HG02852 (cell line): ENCODE results near the gene FBXO21.
"Not testable (repeated sequence)": the region's sequence is repeated elsewhere in the genome, so short reads cannot be mapped to it uniquely, and the experiment has no call there.

Experiments used
- ATAC-seq: cut with Tn5 transposase; IDR thresholded peaks from one replicate; pipeline ENCODE4 v1.9.1; 2021; ENCODE audit warnings: mild to moderate bottlenecking, moderate library complexity; ENCODE audit not compliant: unreplicated experiment

FBXO21 gene

DNA sequence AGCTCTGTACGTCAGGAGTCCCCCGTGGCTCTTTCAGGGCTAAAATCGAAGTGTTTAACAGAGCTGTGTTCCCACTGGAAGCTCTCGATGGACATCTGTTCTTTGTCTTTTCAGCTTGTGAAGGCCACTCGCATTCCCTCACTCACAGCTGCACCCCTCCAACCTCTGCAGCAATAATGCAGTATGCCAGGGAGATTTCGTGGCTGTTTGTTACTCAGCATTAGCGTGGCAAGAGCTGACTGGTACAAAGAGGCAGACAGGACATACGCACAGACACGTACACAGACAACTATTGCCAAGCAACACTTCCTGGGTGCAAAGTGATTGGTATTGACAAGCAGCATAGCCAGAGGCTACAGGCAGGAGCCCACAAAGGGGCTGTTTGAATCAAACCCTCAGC is 11.8 kb upstream of the FBXO21 start:
- ATAC-seq = no peak

DNA sequence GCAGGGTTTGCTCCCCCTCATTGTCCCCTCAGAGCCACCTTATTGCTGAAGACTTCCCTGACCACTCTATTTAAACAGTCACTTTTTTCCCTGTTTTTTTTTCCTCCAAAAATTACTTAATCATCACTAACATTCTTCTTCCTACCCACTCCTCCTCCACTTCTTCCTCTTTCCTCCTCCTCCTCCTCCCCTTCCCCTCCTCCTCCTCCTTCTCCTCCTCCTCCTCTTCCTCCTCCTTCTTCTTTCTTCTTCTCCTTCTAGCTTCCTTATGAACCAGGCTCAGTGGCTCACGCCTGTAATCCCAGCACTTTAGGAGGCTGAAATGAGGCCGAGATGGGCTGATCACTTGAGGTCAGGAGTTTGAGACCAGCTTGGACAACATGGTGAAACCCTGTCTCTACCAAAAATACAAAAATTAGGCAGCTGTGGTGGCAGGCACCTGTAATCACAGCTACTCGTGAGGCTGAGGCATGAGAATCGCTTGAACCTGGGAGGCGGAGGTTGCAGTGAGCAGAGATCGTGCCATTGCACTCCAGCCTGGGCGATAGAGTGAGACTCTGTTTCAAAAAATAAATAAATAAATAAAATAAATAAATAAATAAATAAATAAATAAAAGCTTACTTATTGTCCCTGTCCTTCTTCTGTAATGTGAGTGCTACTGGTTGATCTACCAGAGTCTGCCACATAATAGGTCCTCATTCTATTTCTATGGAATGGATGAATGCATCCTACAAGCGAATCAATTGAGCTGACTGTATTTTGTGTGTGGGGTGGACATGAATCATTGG is 9.9 kb upstream of the FBXO21 start:
- ATAC-seq = not testable (repeated sequence)

GRCh38 chr12:117196334-117196733 is 6.1 kb upstream of the FBXO21 start:
- ATAC-seq = not testable (repeated sequence)

DNA sequence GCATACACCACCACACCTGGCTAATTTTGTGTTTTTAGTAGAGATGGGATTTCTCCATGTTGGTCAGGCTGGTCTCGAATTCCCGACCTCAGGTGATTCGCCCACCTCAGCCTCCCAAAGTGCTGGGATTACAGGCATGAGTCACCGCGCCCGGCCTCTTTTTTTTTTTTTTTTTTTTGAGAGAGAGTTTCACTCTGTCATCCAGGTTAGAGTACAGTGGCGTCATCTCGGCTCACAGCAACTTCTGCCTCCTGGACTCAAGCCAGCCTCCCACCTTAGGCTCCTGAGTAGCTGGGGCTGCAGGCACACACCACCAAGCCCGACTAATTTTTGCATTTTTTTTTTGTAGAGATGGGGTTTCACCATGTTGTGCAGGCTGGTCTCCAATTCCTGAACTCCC is 4.8 kb upstream of the FBXO21 start:
- not testable (repeated sequence) for ATAC-seq

GRCh38 chr12:117193903-117194302 is 3.6 kb upstream of the FBXO21 start:
- no peak for ATAC-seq

DNA sequence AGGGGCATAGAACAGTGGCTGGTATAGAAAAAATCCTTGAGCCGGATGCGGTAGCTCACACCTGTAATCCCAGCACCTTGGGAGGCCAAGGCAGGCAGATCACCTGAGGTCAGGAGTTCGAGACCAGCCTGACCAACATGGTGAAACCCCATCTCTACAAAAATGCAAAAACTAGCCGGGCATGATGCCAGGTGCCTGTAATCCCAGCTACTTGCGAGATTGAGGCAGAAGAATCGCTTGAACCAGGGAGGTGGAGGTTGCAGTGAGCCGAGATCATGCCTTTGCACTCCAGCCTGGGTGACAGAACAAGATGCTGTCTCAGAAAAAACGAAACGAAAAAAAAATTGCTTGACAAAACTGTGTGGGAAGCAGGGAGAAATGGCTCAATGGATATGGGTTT is 2.3 kb upstream of the FBXO21 start:
- not testable (repeated sequence) for ATAC-seq

- ATAC-seq = no peak
Observed at GRCh38 chr12:117192057-117192456, 1.8 kb upstream of the FBXO21 start.

GRCh38 chr12:117189725-117190209 is 503 bp downstream of the FBXO21 start:
- ATAC-seq = peak; percentile 38

- no peak for ATAC-seq
Observed at GRCh38 chr12:117188961-117189724, 1.1 kb downstream of the FBXO21 start.

DNA sequence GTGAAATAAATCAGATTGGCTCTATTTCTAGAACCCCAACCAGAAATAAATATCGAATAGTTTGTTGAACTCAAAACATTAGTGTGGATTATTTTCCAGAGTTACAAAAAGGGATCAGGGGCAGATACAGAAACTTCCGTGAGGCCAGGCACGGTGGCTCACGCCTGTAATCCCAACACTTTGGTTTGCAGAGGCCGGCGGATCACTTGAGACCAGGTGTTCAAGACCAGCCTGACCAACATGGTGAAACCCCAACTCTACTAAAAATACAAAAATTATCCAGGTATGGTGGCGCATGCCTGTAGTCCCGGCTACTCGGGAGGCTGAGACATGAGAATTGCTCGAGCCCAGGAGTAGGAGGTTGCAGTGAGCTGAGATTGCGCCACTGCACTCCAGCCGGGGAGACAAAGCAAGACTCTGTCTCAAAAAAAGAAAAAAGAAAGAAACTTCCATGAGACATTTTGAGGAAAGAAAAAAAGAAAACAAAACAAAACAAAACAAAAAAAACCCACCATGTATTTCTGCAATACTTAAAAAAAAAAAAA is 2.1 kb downstream of the FBXO21 start:
- no peak for ATAC-seq

DNA sequence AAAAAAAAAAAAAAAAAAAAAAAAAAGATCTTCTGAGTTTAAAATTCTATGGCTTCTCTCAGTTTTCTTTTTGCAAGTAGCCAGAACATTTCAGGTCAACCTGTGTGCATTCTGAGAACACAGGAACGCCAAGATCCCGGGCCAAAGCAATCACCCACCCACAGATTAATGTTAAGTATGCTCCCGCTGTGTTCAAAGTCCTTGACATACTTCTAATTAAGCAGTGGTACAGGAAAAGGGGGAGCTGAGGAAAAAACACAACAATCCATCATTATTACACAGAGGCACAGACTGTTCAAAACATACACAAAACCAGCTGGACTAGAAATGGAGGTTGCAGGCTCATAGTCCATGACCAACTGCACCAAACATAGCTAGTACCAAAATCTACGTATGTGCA is 2.8 kb downstream of the FBXO21 start:
- no peak for ATAC-seq

DNA sequence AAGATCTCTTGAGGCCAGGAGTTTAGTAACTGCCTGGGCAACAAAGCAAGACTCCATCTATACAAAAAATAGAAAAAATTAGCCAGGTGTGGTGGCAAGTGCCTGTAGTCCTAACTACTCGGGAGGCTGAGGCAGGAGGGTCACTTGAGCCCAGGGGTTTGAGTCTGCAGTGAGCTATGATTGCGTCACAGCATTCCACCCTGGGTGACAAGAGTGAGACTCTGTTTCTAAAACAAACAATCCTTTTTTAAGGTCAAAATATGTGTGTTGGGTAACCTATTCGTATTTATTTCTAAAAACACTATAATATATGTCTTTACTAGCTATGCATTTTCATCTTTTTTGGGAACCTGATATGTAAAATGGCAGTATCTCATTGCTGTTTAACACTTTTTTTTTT is 7.4 kb downstream of the FBXO21 start:
- ATAC-seq = no peak

GRCh38 chr12:117181468-117181843 is 8.8 kb downstream of the FBXO21 start:
- not testable (repeated sequence) for ATAC-seq

GRCh38 chr12:117180758-117181467 is 9.4 kb downstream of the FBXO21 start:
- no peak for ATAC-seq

DNA sequence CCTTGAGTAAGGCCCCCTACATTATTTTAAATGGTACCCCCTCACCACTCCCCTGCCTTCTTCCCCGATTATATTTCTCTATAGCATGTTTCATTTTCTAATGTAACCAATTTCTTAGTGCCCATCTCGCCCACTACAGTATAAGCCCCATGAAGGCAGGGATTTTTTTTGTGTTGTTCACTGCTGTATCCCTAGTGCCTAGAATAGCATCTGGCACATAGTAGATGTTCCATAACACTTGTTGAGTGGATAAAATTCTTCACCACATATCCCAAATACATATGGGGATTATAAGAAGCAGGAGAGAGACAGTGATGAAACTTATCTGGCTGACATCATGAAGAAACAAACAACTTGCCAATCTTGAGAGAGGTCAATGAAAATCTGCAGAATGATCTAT is 11.5 kb downstream of the FBXO21 start:
- ATAC-seq = no peak

DNA sequence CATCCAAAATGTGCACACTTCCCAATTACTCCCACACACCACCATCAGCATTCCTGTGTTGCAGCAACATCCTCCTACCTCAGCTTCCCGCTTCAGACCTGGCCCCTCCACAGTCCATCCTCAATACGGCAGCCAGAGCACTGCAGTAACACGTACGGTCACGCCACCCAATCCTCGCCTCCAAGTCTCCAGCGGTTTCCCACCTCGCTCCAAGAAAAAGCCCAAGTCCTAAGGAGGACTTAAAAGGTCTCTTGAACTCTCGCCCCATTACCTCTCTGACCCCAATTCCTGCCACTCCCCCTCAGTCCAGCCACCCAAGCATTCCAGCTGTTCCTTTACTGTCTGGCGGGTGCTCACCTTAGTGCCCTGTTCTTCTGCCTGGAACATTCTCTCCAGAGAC is 12.0 kb downstream of the FBXO21 start:
- ATAC-seq = no peak

DNA sequence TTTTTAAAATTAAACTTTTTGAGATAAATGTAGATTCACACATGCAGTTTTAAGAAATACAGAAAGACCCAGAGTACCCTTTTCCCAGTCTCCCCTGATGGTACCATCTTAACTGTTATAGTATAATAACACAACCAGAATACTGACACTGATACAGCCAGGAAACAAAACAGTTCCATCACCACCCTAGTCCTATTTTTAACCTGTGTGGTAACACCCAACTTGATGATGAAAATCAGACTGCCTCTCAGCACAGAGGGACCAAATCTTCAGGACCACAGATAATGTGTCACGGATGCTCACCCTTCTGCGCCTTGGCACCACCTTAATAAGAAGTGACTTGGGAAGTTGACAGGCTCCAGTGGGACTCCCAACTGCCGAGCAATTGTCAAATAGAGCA is 18.1 kb downstream of the FBXO21 start:
- no peak for ATAC-seq

DNA sequence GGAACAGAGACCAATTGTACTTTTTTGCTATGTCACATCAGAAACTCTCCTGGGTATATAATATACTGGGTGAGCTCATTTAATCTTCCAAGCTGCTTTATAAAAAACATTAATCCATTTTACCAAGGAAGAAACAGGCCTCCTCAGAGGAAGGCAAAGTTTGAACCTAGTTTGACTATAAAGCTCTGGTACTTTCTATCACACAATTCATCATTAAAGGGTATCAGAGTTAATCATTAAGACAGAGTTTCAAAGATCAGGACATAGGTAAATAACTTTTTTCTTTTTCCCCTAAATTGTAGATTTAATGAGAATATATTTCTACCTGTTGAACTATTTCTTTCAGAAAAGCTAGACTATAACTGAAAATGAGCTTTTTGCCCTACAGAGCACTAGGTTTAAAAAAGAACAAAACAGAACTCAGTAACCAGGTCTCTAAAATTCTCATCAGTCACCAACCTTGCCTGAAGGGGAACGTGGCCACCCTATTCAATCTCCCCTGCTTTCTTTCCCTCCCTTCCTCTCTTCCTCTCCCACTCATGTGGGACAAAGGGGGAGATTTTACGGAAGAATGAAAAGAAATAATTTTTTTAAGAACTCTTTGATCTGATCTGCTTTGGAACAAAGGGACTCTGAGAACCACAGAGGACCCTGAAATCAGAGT is 18.6 kb downstream of the FBXO21 start:
- no peak for ATAC-seq

- ATAC-seq = no peak
Observed at GRCh38 chr12:117169548-117169947, 20.7 kb downstream of the FBXO21 start.

DNA sequence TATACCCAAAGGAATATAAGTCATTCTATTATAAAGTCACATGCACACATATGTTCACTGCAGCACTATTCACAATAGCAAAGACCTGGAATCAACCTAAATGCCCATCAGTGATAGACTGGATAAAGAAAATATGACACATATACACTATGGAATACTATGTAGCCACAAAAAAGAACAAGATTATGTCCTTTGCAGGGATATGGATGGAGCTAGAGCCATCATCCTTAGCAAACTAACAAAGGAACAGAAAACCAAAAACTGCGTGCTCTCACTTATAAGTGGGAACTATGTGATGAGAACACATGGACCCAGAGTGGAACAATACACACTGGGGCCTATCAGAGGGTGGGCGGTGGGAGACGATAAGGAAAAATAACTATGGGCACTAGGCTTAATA is 21.3 kb downstream of the FBXO21 start:
- ATAC-seq = no peak

DNA sequence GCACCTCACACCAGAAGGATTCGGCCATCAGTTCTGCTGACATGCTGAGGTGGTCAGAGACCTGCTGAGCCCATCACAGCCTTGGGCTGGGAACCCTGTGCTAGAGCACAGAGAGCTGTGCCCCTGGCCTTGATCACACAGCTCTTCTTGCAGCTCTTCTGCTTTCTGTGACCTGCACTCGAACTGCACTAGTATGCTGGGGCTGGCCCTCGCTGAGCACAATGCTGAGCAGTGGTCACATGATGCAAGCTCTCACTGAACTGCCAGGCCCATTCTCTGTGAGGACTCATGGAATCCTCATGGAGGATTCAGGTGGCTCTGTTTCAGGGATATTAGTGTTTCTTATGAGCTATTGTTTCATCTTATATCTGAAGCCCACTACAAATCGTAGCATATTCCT is 22.5 kb downstream of the FBXO21 start:
- no peak for ATAC-seq
